ENCODE measurements around the gene RDX. TPM values are rescaled to one million over a fixed set of nuclear protein-coding genes. Genes with fewer than 3 reads are reported as not detected.
A peak's percentile ranks its signal among the peaks of the same experiment; 100 is the strongest.
"Not testable (repeated sequence)": the region's sequence is repeated elsewhere in the genome, so short reads cannot be mapped to it uniquely, and the experiment has no call there.

RDX gene
- total RNA-seq, 1 experiment from 2014 or later, result 86.6 TPM

DNA sequence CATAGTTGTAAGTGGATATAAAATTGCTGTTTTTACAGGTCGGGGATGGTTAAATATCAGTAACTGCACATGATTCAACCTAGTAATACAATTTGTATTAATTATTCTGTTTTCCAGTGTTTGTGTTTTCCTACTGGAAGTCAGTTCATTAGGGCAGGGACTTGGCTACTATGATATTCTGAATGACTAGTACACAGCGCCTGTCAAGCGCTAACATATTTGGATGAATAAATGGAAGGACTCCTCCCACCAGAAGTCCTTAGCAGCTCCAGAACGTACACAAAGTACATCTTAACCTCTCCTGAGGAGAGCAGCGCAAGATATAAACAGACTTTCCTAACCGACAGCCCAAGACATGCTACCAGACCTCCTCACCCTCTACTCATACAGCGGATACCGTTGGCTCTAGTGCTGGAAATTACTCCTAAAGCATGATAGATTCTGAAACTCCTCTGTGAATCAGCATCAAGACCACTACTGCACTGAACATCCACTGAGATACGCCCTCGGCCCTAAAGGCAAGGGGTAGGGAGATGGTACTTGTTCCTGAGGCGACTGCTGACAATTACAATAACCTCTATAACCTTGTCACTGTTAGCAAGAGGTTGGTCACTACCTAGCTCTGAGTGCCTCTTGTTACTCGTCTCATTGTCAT, 79.1 kb downstream of the RDX start:
- no peak overlapping the region for H4K91ac ChIP-seq (ENCODE audit: insufficient read length, low read depth, low read length)
- H2BK20ac ChIP-seq (ENCODE audit: low read depth, low read length, poor library complexity, severe bottlenecking), result no peak overlapping the region
- no peaks in the 10 kb centered on the region for H3K4me1 Mint-ChIP-seq
- no peak overlapping the region for H3K56ac ChIP-seq (ENCODE audit: insufficient read length, low read depth, low read length)
- no peak overlapping the region for H3K14ac ChIP-seq (ENCODE audit: insufficient read depth, low read length)
- H3K4me3 Mint-ChIP-seq, result no peak overlapping the region
- no peaks in the 10 kb centered on the region for H3K27me3 ChIP-seq (ENCODE audit: insufficient read depth, low read length)
- no peaks in the 10 kb centered on the region for H3K9me3 Mint-ChIP-seq
- no peak overlapping the region for H3K23ac ChIP-seq (ENCODE audit: insufficient read length, low read depth, low read length)
- no peak overlapping the region for H2BK15ac ChIP-seq (ENCODE audit: low read depth, low read length)
- no peak overlapping the region for H4K8ac ChIP-seq (replicated peaks; ENCODE audit: insufficient read length, low read depth, low read length)
- no CpG with 5 or more reads among the region's 12 CpGs for WGBS (ENCODE audit: extremely low coverage, insufficient read length, low lambda C conversion rate)
- TF ChIP-seq, protein P1, sequence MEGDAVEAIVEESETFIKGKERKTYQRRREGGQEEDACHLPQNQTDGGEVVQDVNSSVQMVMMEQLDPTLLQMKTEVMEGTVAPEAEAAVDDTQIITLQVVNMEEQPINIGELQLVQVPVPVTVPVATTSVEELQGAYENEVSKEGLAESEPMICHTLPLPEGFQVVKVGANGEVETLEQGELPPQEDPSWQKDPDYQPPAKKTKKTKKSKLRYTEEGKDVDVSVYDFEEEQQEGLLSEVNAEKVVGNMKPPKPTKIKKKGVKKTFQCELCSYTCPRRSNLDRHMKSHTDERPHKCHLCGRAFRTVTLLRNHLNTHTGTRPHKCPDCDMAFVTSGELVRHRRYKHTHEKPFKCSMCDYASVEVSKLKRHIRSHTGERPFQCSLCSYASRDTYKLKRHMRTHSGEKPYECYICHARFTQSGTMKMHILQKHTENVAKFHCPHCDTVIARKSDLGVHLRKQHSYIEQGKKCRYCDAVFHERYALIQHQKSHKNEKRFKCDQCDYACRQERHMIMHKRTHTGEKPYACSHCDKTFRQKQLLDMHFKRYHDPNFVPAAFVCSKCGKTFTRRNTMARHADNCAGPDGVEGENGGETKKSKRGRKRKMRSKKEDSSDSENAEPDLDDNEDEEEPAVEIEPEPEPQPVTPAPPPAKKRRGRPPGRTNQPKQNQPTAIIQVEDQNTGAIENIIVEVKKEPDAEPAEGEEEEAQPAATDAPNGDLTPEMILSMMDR (conservative IDR thresholded peaks at IDR 0.05), result no peak
- H3K23me2 ChIP-seq (ENCODE audit: insufficient read length, low read depth, low read length, poor library complexity, severe bottlenecking), result no peaks in the 10 kb centered on the region
- DNase-seq, result no peak
- no peaks in the 10 kb centered on the region for H3K79me2 ChIP-seq (ENCODE audit: insufficient read depth, low read length)
- H3K27ac ChIP-seq (ENCODE audit: insufficient read length, low read depth, low read length), result no peak overlapping the region
- H3K9ac ChIP-seq (ENCODE audit: extremely low read depth, insufficient read length, low read length), result no peak overlapping the region
- H2AK5ac ChIP-seq (ENCODE audit: insufficient read length, low read length), result no peak overlapping the region
- H3K27ac Mint-ChIP-seq, result no peak overlapping the region
- no peak overlapping the region for H3K18ac ChIP-seq (ENCODE audit: insufficient read length, low read depth, low read length)
- no peak overlapping the region for H2BK120ac ChIP-seq (ENCODE audit: low read depth, low read length, poor library complexity, severe bottlenecking)
- H3K27me3 Mint-ChIP-seq (ENCODE audit: low read depth), result no peaks in the 10 kb centered on the region
- no peaks in the 10 kb centered on the region for H3K9me3 ChIP-seq (ENCODE audit: control insufficient read depth, low read depth, low read length)
- no peak overlapping the region for H2AFZ ChIP-seq (ENCODE audit: low read length)
- H3K4me1 ChIP-seq (ENCODE audit: insufficient read depth, low read length), result no peaks in the 10 kb centered on the region
- no peak overlapping the region for H4K5ac ChIP-seq (ENCODE audit: insufficient read length, low read depth, low read length)
- no peaks in the 10 kb centered on the region for H4K20me1 ChIP-seq (ENCODE audit: control insufficient read depth, insufficient read depth, insufficient read length)
- H3K4ac ChIP-seq (ENCODE audit: low read depth, low read length), result no peak overlapping the region
- no peak overlapping the region for H2BK12ac ChIP-seq (ENCODE audit: insufficient read length, low read depth, low read length)
- H3K36me3 Mint-ChIP-seq (ENCODE audit: insufficient read depth in 1 of 3, low read depth in 3 of 3), result peaks cover 0 to 2% (median 0%) of the 10 kb centered on the region in 3 experiments; a peak in 2 of 7 replicates
- no peak overlapping the region for H3T11ph ChIP-seq (ENCODE audit: low read length)
- no peak overlapping the region for H2BK5ac ChIP-seq (ENCODE audit: insufficient read length, low read length)
- H3K4me2 ChIP-seq (ENCODE audit: insufficient read depth, insufficient read length, low read length), result no peak overlapping the region
- no peaks in the 10 kb centered on the region for H3K79me1 ChIP-seq (ENCODE audit: insufficient read depth, low read depth, low read length, poor library complexity, severe bottlenecking)

DNA sequence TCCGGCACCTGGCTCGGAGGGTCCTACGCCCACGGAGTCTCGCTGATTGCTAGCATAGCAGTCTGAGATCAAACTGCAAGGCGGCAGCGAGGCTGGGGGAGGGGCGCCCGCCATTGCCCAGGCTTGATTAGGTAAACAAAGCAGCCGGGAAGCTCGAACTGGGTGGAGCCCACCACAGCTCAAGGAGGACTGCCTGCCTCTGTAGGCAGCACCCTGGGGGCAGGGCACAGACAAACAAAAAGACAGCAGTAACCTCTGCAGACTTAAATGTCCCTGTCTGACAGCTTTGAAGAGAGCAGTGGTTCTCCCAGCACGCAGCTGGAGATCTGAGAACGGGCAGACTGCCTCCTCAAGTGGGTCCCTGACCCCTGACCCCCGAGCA, 87.1 kb downstream of the RDX start:
- not testable (repeated sequence) for H3K27ac ChIP-seq (ENCODE audit: insufficient read length, low read depth, low read length); H3K79me2 ChIP-seq (ENCODE audit: insufficient read depth, low read length)

More for the DNA sequence above, 87.1 kb downstream of the RDX start:
- H2BK15ac ChIP-seq (ENCODE audit: low read depth, low read length); H3K79me1 ChIP-seq (ENCODE audit: insufficient read depth, low read depth, low read length, poor library complexity, severe bottlenecking); H4K20me1 ChIP-seq (ENCODE audit: control insufficient read depth, insufficient read depth, insufficient read length); H2AK5ac ChIP-seq (ENCODE audit: insufficient read length, low read length); H3K4ac ChIP-seq (ENCODE audit: low read depth, low read length); H3K27me3 ChIP-seq (ENCODE audit: insufficient read depth, low read length); H3K27me3 Mint-ChIP-seq (ENCODE audit: low read depth); H3K9me3 ChIP-seq (ENCODE audit: control insufficient read depth, low read depth, low read length); H4K5ac ChIP-seq (ENCODE audit: insufficient read length, low read depth, low read length); H3T11ph ChIP-seq (ENCODE audit: low read length); H4K8ac ChIP-seq (replicated peaks; ENCODE audit: insufficient read length, low read depth, low read length); H3K4me2 ChIP-seq (ENCODE audit: insufficient read depth, insufficient read length, low read length); H3K4me1 ChIP-seq (ENCODE audit: insufficient read depth, low read length); H3K23ac ChIP-seq (ENCODE audit: insufficient read length, low read depth, low read length); H3K14ac ChIP-seq (ENCODE audit: insufficient read depth, low read length); H3K9me3 Mint-ChIP-seq; H3K23me2 ChIP-seq (ENCODE audit: insufficient read length, low read depth, low read length, poor library complexity, severe bottlenecking); H3K18ac ChIP-seq (ENCODE audit: insufficient read length, low read depth, low read length); H3K56ac ChIP-seq (ENCODE audit: insufficient read length, low read depth, low read length); H2BK5ac ChIP-seq (ENCODE audit: insufficient read length, low read length); H2AFZ ChIP-seq (ENCODE audit: low read length); H4K91ac ChIP-seq (ENCODE audit: insufficient read length, low read depth, low read length); H3K27ac Mint-ChIP-seq; H3K36me3 Mint-ChIP-seq (ENCODE audit: insufficient read depth in 1 of 3, low read depth in 3 of 3); DNase-seq; H2BK120ac ChIP-seq (ENCODE audit: low read depth, low read length, poor library complexity, severe bottlenecking); H3K9ac ChIP-seq (ENCODE audit: extremely low read depth, insufficient read length, low read length); H2BK20ac ChIP-seq (ENCODE audit: low read depth, low read length, poor library complexity, severe bottlenecking); H2BK12ac ChIP-seq (ENCODE audit: insufficient read length, low read depth, low read length): not testable (repeated sequence)
- no CpG with 5 or more reads among the region's 14 CpGs for WGBS (ENCODE audit: extremely low coverage, insufficient read length, low lambda C conversion rate)
- peaks cover 13 to 19% of the 10 kb centered on the region in 2 experiments for H3K4me1 Mint-ChIP-seq
- peak overlapping the region; percentile 76 to 81 for H3K4me3 Mint-ChIP-seq

All from H9 (cell line).